Measurements from ENCODE around the gene CLDN1.

CLDN1 gene

DNA sequence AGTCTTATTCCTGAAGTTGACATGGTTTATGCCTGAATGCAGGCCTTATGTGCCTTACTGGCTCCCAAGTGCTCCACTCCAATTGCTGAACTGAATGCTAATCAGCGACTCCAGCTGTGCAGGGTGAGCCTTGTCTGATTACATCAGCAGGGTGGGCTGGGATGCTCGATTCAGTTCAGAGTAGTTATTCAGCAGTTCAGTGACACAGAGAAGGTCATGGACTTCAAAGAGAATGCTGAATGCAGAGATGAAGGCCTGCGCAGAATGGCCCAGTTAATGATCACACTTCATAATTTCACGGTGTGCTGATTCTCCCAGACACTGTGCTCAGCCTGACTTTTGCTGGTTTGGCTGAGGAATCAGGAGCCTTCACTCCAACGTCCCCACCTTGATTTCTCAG lies 63.6 kb downstream of the CLDN1 start:
- Histone ChIP-seq H2AK5ac (ENCODE audit: low read length) (no peak overlapping the region), H4K91ac (ENCODE audit: low read depth, low read length) (no peak overlapping the region), H2BK12ac (ENCODE audit: low read length) (no peak overlapping the region), H3K9ac (ENCODE audit: low read length) (no peak overlapping the region), H3K23ac (ENCODE audit: low read length) (no peak overlapping the region), H3K27me3 (ENCODE audit: insufficient read depth, low read length) (no peaks in the 10 kb centered on the region), H3K4me2 (ENCODE audit: low read length) (no peak overlapping the region), H3K9me3 (ENCODE audit: insufficient read depth, low read depth, low read length) (no peaks in the 10 kb centered on the region), H3K79me2 (ENCODE audit: control insufficient read depth, insufficient read depth, low read length, poor library complexity) (no peaks in the 10 kb centered on the region), H3K4ac (ENCODE audit: low read depth, low read length) (no peak overlapping the region), H3K4me3 (ENCODE audit: low read depth, low read length) (no peak overlapping the region), H3K27ac (ENCODE audit: low read depth, low read length) (no peak overlapping the region), H4K8ac (ENCODE audit: low read depth, low read length) (no peak overlapping the region), H3K4me1 (ENCODE audit: control insufficient read depth in 1 of 2, insufficient read depth in 2 of 2, low read length in 2 of 2) (no peaks in the 10 kb centered on the region), H3K18ac (ENCODE audit: low read length) (no peak overlapping the region), H2BK120ac (ENCODE audit: insufficient read depth, low read length, poor library complexity) (no peak overlapping the region), H3K14ac (ENCODE audit: low read length) (no peak overlapping the region), H3K36me3 (ENCODE audit: control insufficient read depth in 1 of 2, insufficient read depth in 2 of 2, low read length in 2 of 2) (no peaks in the 10 kb centered on the region), H2BK5ac (ENCODE audit: low read depth, low read length, poor library complexity) (no peak overlapping the region), H3K79me1 (ENCODE audit: low read length) (no peaks in the 10 kb centered on the region), H4K12ac (ENCODE audit: low read depth, low read length) (no peak overlapping the region), H2AFZ (ENCODE audit: insufficient read depth, low read length, poor library complexity) (no peak overlapping the region)
- DNase-seq = no peak
- WGBS (ENCODE audit: extremely low coverage, insufficient coverage, insufficient read length) = no CpG with 5 or more reads among the region's 5 CpGs

All from trophoblast cell (in vitro differentiated cells and primary cell).